ENCODE data around the gene ST6GALNAC2.

ST6GALNAC2 gene

DNA sequence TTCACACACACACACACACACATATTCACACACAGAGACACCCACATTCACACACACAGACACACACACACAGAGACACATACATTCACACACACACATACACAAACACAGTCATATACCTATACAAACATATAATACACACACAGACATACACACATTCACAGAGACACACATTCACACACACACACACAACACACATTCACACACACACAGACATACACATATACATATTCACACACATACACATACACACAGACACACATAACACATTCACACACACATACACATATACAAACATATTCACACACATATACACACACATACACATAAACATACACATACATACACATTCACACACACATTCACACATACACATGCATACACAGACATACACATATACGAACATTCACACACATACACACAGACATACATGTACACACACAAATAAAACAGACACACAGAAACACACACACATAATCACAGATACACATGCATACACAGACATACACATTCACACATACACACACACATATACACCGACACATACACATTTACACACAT is 37.9 kb downstream of the ST6GALNAC2 start (continued):
- TF ChIP-seq ZNF266 (tag by site-specific recombination; IDR thresholded peaks at IDR 0.05; ENCODE audit: low read depth) = peak; percentile 10; the same call in 1 of the 2 replicates
- no peak for TF ChIP-seq ZFP3 (tag by site-specific recombination; IDR thresholded peaks at IDR 0.05; ENCODE audit: low read depth)
- TF ChIP-seq ZFP69B (tag by site-specific recombination; IDR thresholded peaks at IDR 0.05) = no peak
- TF ChIP-seq ZFHX2 (tag by site-specific recombination; conservative IDR thresholded peaks at IDR 0.05) = no peak
- TF ChIP-seq KLF9 (tag by site-specific recombination; IDR thresholded peaks at IDR 0.05; ENCODE audit: low read depth) = no peak
- no peak for TF ChIP-seq TSHZ1 (tag by site-specific recombination; IDR thresholded peaks at IDR 0.05; ENCODE audit: borderline replicate concordance)
- TF ChIP-seq, protein P1, sequence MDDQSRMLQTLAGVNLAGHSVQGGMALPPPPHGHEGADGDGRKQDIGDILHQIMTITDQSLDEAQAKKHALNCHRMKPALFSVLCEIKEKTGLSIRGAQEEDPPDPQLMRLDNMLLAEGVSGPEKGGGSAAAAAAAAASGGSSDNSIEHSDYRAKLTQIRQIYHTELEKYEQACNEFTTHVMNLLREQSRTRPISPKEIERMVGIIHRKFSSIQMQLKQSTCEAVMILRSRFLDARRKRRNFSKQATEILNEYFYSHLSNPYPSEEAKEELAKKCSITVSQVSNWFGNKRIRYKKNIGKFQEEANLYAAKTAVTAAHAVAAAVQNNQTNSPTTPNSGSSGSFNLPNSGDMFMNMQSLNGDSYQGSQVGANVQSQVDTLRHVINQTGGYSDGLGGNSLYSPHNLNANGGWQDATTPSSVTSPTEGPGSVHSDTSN (CRISPR knock-in tag; IDR thresholded peaks at IDR 0.05) = no peak
- no peak for TF ChIP-seq REPIN1 (tag by site-specific recombination; IDR thresholded peaks at IDR 0.05; ENCODE audit: low read depth)
- TF ChIP-seq ZNF837 (tag by site-specific recombination; IDR thresholded peaks at IDR 0.05) = no peak
- no peak for TF ChIP-seq ZNF501 (tag by site-specific recombination; IDR thresholded peaks at IDR 0.05)
- no peak; the same call in 1 of the 2 replicates for TF ChIP-seq ZBTB17 (tag by site-specific recombination; IDR thresholded peaks at IDR 0.05)
- no peak for TF ChIP-seq ZNF121 (tag by site-specific recombination; IDR thresholded peaks at IDR 0.05)
- TF ChIP-seq BCL11B (tag by site-specific recombination; IDR thresholded peaks at IDR 0.05; ENCODE audit: low read depth) = no peak
- TF ChIP-seq, protein P2, sequence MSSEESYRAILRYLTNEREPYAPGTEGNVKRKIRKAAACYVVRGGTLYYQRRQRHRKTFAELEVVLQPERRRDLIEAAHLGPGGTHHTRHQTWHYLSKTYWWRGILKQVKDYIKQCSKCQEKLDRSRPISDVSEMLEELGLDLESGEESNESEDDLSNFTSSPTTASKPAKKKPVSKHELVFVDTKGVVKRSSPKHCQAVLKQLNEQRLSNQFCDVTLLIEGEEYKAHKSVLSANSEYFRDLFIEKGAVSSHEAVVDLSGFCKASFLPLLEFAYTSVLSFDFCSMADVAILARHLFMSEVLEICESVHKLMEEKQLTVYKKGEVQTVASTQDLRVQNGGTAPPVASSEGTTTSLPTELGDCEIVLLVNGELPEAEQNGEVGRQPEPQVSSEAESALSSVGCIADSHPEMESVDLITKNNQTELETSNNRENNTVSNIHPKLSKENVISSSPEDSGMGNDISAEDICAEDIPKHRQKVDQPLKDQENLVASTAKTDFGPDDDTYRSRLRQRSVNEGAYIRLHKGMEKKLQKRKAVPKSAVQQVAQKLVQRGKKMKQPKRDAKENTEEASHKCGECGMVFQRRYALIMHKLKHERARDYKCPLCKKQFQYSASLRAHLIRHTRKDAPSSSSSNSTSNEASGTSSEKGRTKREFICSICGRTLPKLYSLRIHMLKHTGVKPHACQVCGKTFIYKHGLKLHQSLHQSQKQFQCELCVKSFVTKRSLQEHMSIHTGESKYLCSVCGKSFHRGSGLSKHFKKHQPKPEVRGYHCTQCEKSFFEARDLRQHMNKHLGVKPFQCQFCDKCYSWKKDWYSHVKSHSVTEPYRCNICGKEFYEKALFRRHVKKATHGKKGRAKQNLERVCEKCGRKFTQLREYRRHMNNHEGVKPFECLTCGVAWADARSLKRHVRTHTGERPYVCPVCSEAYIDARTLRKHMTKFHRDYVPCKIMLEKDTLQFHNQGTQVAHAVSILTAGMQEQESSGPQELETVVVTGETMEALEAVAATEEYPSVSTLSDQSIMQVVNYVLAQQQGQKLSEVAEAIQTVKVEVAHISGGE (tag by site-specific recombination; conservative IDR thresholded peaks at IDR 0.05; ENCODE audit: low read depth) = no peak
- no peak for TF ChIP-seq ZXDB (tag by site-specific recombination; IDR thresholded peaks at IDR 0.05)
- no peak for TF ChIP-seq ZNF585B (tag by site-specific recombination; IDR thresholded peaks at IDR 0.05)
- TF ChIP-seq ZSCAN30 (tag by site-specific recombination; IDR thresholded peaks at IDR 0.05) = no peak
- TF ChIP-seq ZNF529 (tag by site-specific recombination; IDR thresholded peaks at IDR 0.05; ENCODE audit: insufficient replicate concordance) = no peak
- no peak for TF ChIP-seq ZBTB7A (tag by site-specific recombination; IDR thresholded peaks at IDR 0.05; ENCODE audit: low read depth)
- no peak for TF ChIP-seq GFI1B (tag by site-specific recombination; IDR thresholded peaks at IDR 0.05)
- no peak for TF ChIP-seq ZNF654 (tag by site-specific recombination; IDR thresholded peaks at IDR 0.05; ENCODE audit: low read depth)
- TF ChIP-seq KLF7 (tag by site-specific recombination; IDR thresholded peaks at IDR 0.05; ENCODE audit: borderline replicate concordance) = no peak
- no peak for TF ChIP-seq ELK4 (IDR thresholded peaks at IDR 0.05; ENCODE audit: borderline replicate concordance, low read depth, low read length)
- no peak for TF ChIP-seq ZSCAN23 (tag by site-specific recombination; IDR thresholded peaks at IDR 0.05)
- TF ChIP-seq KLF1 (tag by site-specific recombination; IDR thresholded peaks at IDR 0.05) = 0 out of 2 replicates have a peak, but pooled peaks have one; percentile 2
- TF ChIP-seq ZNF626 (tag by site-specific recombination; IDR thresholded peaks at IDR 0.05) = no peak
- TF ChIP-seq REST (tag by site-specific recombination; IDR thresholded peaks at IDR 0.05) = no peak
- TF ChIP-seq ZNF560 (tag by site-specific recombination; IDR thresholded peaks at IDR 0.05; ENCODE audit: borderline replicate concordance) = no peak
- TF ChIP-seq HOXA7 (CRISPR knock-in tag; IDR thresholded peaks at IDR 0.05; ENCODE audit: borderline replicate concordance) = no peak
